ENCODE data around the gene DCT.

The DCT gene

DNA sequence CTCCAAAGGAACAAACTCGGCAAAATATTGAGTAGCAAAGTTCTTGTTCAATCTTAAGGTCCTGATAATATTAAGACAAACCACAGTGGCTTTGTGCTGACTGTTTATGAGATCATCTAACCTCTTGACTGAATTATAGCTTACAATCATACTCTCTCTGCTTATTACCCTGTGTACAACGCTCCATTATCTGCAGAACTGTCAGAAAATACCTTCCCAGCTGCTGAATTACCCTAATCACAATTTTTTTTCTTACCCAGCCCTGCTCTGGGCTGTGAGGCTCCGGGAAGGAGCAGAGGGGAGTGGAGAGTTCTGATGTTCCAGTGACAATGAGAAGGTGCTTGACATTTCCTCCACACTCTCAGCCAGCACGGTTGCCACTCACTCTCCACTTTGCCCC is 64.8 kb downstream of the DCT start:
- peak overlapping the region; percentile 41 for H3K27ac ChIP-seq
- TF ChIP-seq, protein P1, sequence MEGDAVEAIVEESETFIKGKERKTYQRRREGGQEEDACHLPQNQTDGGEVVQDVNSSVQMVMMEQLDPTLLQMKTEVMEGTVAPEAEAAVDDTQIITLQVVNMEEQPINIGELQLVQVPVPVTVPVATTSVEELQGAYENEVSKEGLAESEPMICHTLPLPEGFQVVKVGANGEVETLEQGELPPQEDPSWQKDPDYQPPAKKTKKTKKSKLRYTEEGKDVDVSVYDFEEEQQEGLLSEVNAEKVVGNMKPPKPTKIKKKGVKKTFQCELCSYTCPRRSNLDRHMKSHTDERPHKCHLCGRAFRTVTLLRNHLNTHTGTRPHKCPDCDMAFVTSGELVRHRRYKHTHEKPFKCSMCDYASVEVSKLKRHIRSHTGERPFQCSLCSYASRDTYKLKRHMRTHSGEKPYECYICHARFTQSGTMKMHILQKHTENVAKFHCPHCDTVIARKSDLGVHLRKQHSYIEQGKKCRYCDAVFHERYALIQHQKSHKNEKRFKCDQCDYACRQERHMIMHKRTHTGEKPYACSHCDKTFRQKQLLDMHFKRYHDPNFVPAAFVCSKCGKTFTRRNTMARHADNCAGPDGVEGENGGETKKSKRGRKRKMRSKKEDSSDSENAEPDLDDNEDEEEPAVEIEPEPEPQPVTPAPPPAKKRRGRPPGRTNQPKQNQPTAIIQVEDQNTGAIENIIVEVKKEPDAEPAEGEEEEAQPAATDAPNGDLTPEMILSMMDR (conservative IDR thresholded peaks at IDR 0.05): no peak

DNA sequence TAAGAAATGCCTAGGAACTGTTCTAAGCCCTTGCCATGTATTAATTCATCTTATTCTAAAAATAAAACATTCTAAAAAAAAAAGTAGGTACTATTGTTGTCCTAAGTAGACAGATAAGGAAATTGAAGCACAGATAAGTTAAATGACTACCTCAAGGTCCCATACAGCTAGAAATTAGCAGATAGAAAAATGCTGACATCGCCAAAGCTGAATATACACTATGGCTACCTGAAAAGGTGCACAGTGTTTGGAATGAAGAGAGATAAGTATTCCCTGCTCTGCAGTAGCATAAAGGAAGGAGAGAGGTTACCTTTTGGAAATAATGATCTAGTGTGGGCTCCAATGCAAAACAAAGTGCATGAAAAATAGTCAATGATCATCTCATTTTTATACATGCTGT is 65.3 kb downstream of the DCT start:
- TF ChIP-seq, protein P1 (conservative IDR thresholded peaks at IDR 0.05): no peak
- no peak overlapping the region for H3K27ac ChIP-seq

DNA sequence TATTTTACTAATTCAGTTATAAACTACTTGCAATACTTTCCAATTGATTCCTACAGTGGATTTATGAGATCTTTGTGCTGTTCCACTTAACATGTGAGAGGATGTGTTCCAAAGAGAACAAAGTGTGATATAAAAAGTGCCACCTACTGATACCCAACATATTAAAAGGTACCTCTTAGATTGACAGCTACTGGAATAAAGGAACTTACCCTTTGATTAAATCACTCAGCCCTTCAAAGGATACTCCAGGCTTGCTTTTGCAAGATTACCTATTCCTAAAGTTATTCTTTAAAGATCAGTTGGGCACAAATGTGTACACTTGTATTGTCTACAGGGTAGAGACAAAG is 65.9 kb downstream of the DCT start:
- TF ChIP-seq, protein P1 (conservative IDR thresholded peaks at IDR 0.05): no peak
- no peak overlapping the region for H3K27ac ChIP-seq

DNA sequence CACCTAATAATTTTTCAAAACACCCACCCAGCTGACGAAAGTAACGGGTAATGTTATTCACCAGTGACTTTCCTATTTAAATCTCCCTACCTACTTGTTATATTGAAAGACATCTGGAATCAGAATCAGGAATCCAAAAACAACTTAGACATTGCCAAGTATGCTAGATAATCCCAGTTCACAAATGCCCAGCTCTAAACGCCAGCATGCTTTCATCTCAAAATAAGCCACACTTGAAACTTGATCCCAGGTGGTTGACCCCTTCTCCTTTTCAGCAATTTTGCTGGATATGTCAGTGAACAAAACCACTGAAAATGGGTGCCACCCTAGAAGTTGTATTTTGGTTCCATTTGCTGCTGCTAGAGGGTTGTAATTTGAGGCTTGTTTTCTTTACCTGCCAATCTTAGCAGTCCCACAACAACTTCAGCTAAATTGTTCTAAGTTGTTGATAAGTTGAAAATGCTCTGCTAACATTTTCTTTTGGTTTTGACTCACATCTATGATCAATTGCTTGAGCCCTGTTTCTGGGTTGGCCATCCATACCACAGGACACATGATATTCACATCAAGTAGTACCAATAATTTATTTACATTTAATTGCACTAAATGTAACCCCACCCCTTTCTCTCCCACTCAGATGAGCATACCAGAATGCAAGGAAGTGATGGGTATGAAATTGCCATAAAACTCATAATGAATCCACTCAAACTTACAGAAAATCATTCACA is 66.4 kb downstream of the DCT start:
- no peak overlapping the region for H3K27ac ChIP-seq
- TF ChIP-seq, protein P1 (conservative IDR thresholded peaks at IDR 0.05): no peak

DNA sequence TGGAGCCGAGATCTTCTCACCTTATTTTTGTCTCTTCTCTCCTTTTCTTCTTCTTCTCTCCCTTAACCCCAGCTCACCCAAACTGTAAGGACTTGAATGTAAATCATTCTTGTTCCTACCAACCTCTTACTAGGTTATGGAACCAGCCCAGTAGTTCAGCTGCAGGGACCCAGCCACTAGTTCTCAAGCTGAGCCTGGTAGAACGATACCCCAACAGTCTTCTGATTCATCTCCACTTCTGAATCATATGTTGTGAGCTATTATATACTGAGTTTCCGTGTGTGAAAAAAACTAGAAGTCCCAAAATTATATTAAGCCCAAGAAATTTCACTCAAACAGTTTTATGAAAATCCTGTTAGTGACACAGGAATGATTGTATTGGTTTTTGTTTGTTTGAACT is 67.7 kb downstream of the DCT start:
- TF ChIP-seq, protein P1 (conservative IDR thresholded peaks at IDR 0.05): no peak
- H3K27ac ChIP-seq: no peak overlapping the region

DNA sequence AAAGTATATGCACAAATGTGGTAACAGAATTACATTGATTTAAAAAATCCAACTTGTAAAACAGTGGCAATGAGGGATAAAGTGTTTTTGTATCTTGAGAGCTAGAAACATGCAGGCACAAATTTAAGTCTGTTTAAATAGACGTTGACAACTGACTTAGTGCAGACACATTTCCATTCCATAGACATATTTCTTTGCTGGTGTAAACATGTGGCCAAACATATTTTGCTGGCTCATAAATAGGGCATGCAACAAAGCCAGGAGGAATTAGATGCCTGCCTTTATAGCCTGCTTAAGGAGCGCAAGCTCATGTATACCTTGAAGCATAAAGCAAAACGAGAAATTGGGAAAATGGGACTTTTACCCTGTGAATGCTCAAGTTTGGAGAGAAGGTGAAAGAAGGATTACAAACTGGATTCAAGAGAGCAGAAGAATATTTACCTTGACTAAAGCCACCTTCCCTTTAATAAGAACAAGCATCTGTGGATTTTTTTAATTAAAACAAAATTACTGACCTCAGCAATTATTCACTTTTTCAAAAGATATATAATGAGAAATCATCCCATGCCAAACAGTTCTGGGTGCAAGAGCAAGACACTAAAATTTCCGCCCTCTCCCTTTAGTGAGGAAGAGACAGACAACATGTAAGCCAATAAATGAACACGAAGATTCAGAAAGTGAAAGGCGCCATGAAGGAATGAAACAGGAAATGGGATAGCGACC is 71.0 kb downstream of the DCT start:
- TF ChIP-seq, protein P1 (conservative IDR thresholded peaks at IDR 0.05): no peak
- no peak overlapping the region for H3K27ac ChIP-seq

DNA sequence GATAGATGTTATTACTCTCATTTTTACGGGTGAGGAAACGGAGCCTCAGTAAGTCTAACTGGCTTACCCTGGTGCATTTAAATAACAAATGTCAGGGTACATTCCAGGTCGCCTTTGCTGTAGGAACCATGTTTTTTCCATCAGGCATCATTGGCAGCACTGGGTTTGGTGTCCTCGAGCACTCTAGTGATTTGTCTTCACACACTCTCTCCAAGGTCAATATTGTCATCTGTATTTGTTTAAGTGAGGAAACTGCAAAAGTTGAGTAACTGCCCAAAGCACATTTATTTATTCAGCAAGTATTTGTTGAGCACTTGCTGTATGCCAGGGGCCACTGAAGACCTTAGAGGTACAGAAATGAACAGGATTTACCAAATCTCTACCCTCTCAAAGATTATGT is 78.6 kb downstream of the DCT start:
- TF ChIP-seq, protein P1 (conservative IDR thresholded peaks at IDR 0.05): no peak
- no peak overlapping the region for H3K27ac ChIP-seq

Measured in VCaP (cell line).